OCI-LY7 (cell line): ENCODE data around the gene DPEP3. TPM values are rescaled to one million over a fixed set of nuclear protein-coding genes. Genes with fewer than 3 reads are reported as not detected.

Source experiments
- BruUV-seq: library from RNA; stranded (reverse); fragments of 400-500 nt; replicated peaks from 2 replicates; lab custom pipeline; 2021; lab: Mats Ljungman, UMichigan
- CTCF ChIA-PET: fragments of 300-600 bp; sonication (Branson Sonifier 250); formaldehyde crosslinking; loops from one replicate; lab custom pipeline; 2022; ENCODE audit warnings: antibody characterized with exemption; ENCODE audit not compliant: unreplicated experiment; lab: Charles Lee
- POLR2A ChIA-PET: fragments of 300-600 bp; sonication (Branson Sonifier 250); formaldehyde crosslinking; loops from one replicate; lab custom pipeline; 2022; ENCODE audit warnings: antibody characterized with exemption; lab: Charles Lee
- DNase-seq: peaks from one replicate; pipeline ENCODE4 v3.0.0-alpha.2; 2015; ENCODE audit warnings: low spot score
- H2AFZ ChIP-seq: fragments of 200-600 bp; sonication (generic), shearing (Covaris generic); 2 replicates; pipeline ENCODE4 v1.6.1; 2014; ENCODE audit warnings: mild to moderate bottlenecking, antibody characterized with exemption, low read length, moderate library complexity
- H3K27ac ChIP-seq: fragments of 200-600 bp; sonication (generic); 2 replicates; pipeline ENCODE4 v1.5.1; 2014; ENCODE audit warnings: mixed run types, low read depth, mild to moderate bottlenecking, moderate library complexity, low read length, inconsistent platforms; ENCODE audit not compliant: poor library complexity, severe bottlenecking
- H3K36me3 ChIP-seq: fragments of 200-600 bp; sonication (generic); 2 replicates; pipeline ENCODE4 v1.6.1; 2014; ENCODE audit warnings: mild to moderate bottlenecking, antibody characterized with exemption, low read length, moderate library complexity, mixed read lengths; ENCODE audit not compliant: insufficient read depth
- H3K4me1 ChIP-seq: fragments of 200-600 bp; sonication (generic); 2 replicates; pipeline ENCODE4 v1.5.1; 2014; ENCODE audit warnings: mild to moderate bottlenecking, low read length; ENCODE audit not compliant: insufficient read depth, poor library complexity, severe bottlenecking
- H3K4me2 ChIP-seq: fragments of 200-600 bp; sonication (generic); 2 replicates; pipeline ENCODE4 v1.6.1; 2014; ENCODE audit warnings: mild to moderate bottlenecking, low read length
- H3K4me3 ChIP-seq: fragments of 200-600 bp; sonication (generic); 2 replicates; pipeline ENCODE4 v1.5.1; 2014; ENCODE audit warnings: mild to moderate bottlenecking, low read depth, low read length; ENCODE audit not compliant: poor library complexity, severe bottlenecking
- H3K79me2 ChIP-seq: fragments of 200-600 bp; sonication (generic); 2 replicates; pipeline ENCODE4 v1.6.1; 2016; ENCODE audit warnings: low read depth, mild to moderate bottlenecking, low read length, moderate library complexity, mixed read lengths; ENCODE audit not compliant: insufficient read depth
- H3K9me2 ChIP-seq: fragments of 200-600 bp; sonication (generic); 2 replicates; pipeline ENCODE4 v1.6.1; 2016; ENCODE audit warnings: mild to moderate bottlenecking, low read length, mixed read lengths; ENCODE audit not compliant: insufficient read depth
- H3K9me3 ChIP-seq: fragments of 200-600 bp; sonication (generic); 2 replicates; pipeline ENCODE4 v1.6.1; 2014; ENCODE audit warnings: mild to moderate bottlenecking, mixed run types, low read length, mixed read lengths
- H4K20me1 ChIP-seq: fragments of 200-600 bp; sonication (generic); 2 replicates; pipeline ENCODE4 v1.6.1; 2014; ENCODE audit warnings: mild to moderate bottlenecking, antibody characterized with exemption, low read length, moderate library complexity, mixed read lengths; ENCODE audit not compliant: insufficient read depth
- CTCF ChIP-seq: fragments of 200-600 bp; sonication (generic); conservative IDR thresholded peaks from 2 replicates; pipeline ENCODE4 v1.5.1; 2014; ENCODE audit warnings: mild to moderate bottlenecking, antibody characterized with exemption, low read length, moderate library complexity, mixed read lengths
- EZH2phosphoT487 ChIP-seq: fragments of 200-600 bp; sonication (generic); IDR thresholded peaks from 2 replicates; pipeline ENCODE4 v1.6.1; 2018; ENCODE audit warnings: low read depth, borderline replicate concordance, mild to moderate bottlenecking, mixed run types, antibody characterized with exemption, low read length, moderate library complexity, mixed read lengths
- intact Hi-C: fragments of 100-400 bp; cut with micrococcal nuclease; formaldehyde crosslinking; loops from one replicate; pipeline ENCODE4 v1.10.0; 2022; ENCODE audit not compliant: unreplicated experiment
- total RNA-seq, 2 experiments: library from RNA; depleted of rRNA in 1 of 2; stranded (reverse); fragments of >200 nt in 1 of 2; shearing (Covaris generic) in 1 of 2; gene quantifications; 2 replicates each; pipeline ENCODE4 v1.2.3, GENCODE V29; 2014 to 2022

The DPEP3 gene
- total RNA-seq, 2 experiments from 2014 or later, result not detected

GRCh38 chr16:67986949-67987348 lies 6.7 kb upstream of the DPEP3 start:
- no peak for DNase-seq
- no peaks in the 10 kb centered on the region for H3K36me3 ChIP-seq
- H3K9me2 ChIP-seq, result no peaks in the 10 kb centered on the region
- no peak overlapping the region for H3K4me2 ChIP-seq
- no TSS peak for BruUV-seq
- POLR2A ChIA-PET, result interaction anchor here (0.6 to 1.3 kb wide), 4 partner anchors 12 to 98 kb away, joined by 3 to 4 read pairs (median 4); partner anchors contain the start of genes DPEP2 and NFATC3
- H3K4me3 ChIP-seq, result no peak overlapping the region
- no peaks in the 10 kb centered on the region for H3K79me2 ChIP-seq
- no peak for TF ChIP-seq EZH2phosphoT487
- no peak for TF ChIP-seq CTCF
- peaks cover 27% of the 10 kb centered on the region for H3K4me1 ChIP-seq
- intact Hi-C loops, result no loop called here
- no peaks in the 10 kb centered on the region for H4K20me1 ChIP-seq
- no peak overlapping the region for H3K27ac ChIP-seq
- no peak overlapping the region for H2AFZ ChIP-seq
- CTCF ChIA-PET, result no interaction called here
- H3K9me3 ChIP-seq, result no peaks in the 10 kb centered on the region

- H3K9me2 ChIP-seq, result no peaks in the 10 kb centered on the region
- intact Hi-C loops, result no loop called here
- H3K9me3 ChIP-seq, result no peaks in the 10 kb centered on the region
- DNase-seq, result no peak
- no peaks in the 10 kb centered on the region for H4K20me1 ChIP-seq
- H3K4me1 ChIP-seq, result peaks cover 27% of the 10 kb centered on the region
- H2AFZ ChIP-seq, result no peak overlapping the region
- ChIA-PET POLR2A (interaction anchor here (1.2 kb wide), 1 partner anchor 41 kb away, joined by 4 read pairs; the partner anchor contains the start of genes DDX28 and DUS2), CTCF (interaction anchor here (1.0 kb wide), 1 partner anchor 12 kb away, joined by 5 read pairs; no protein-coding TSS in a partner anchor)
- H3K79me2 ChIP-seq, result no peaks in the 10 kb centered on the region
- no peak for TF ChIP-seq EZH2phosphoT487
- TF ChIP-seq CTCF, result no peak
- H3K4me2 ChIP-seq, result no peak overlapping the region
- no peak overlapping the region for H3K27ac ChIP-seq
- H3K36me3 ChIP-seq, result no peaks in the 10 kb centered on the region
- H3K4me3 ChIP-seq, result no peak overlapping the region
- BruUV-seq, result no TSS peak
Observed at GRCh38 chr16:67982011-67982696, 1.9 kb upstream of the DPEP3 start.
